PC-9 (cell line): Measurements from ENCODE around the gene MNT.

ENCODE experiments used
- CTCF ChIP-seq: fragments of 200-600 bp; sonication (generic); conservative IDR thresholded peaks from 2 replicates; pipeline ENCODE4 v1.6.1; 2017; ENCODE audit warnings: mixed run types, antibody characterized with exemption, mild to moderate bottlenecking, moderate library complexity
- EZH2 ChIP-seq: fragments of 200-600 bp; sonication (generic); IDR thresholded peaks from 2 replicates; pipeline ENCODE4 v1.8.0; 2017; ENCODE audit warnings: antibody characterized with exemption, low read depth

- TF ChIP-seq CTCF (no peak), EZH2 (no peak)
These were observed 32.5 kb downstream of the MNT start for GRCh38 chr17:2368359-2368758.
